ENCODE measurements around the gene ABHD14A.

GRCh38 chr3:52017586-52017985, 42.7 kb downstream of the ABHD14A start:
- TF ChIP-seq CTCF (IDR thresholded peaks at IDR 0.05 in 8 of 11, conservative IDR thresholded peaks at IDR 0.05 in 3 of 11) (no peak), POLR2A (IDR thresholded peaks at IDR 0.05) (no peak)

Data from spleen (tissue), 7 donors.